ENCODE measurements around the gene PLTP. TPM values are rescaled to one million over a fixed set of nuclear protein-coding genes. Genes with fewer than 3 reads are reported as not detected.

Gene PLTP
- total and polyA plus RNA-seq, 4 donors, result 26.9 to 125 (median 80.7) TPM

GRCh38 chr20:45887346-45887715, 24.6 kb downstream of the PLTP start, which contains the start of gene SPATA25:
SPATA25 (minus strand) TSS chr20:45887622; CDS start chr20:45887590, 32 bp downstream.
- no peaks in the 10 kb centered on the region for H3K9me3 ChIP-seq (ENCODE audit: control insufficient read depth in 4 of 4, insufficient read depth in 3 of 4, low read length in 3 of 4)
- peaks cover 10 to 26% (median 13%) of the 10 kb centered on the region in 4 donors for H3K36me3 ChIP-seq (ENCODE audit: control insufficient read depth in 4 of 4, insufficient read depth in 4 of 4, low read length in 4 of 4)
- no peak within 1 kb of the TSS for H3K4me3 ChIP-seq
- 92 to 96% methylated on average over 8 of the region's 8 CpGs for WGBS, 2 donors
- no peak within 1 kb of the TSS for H3K27ac ChIP-seq (ENCODE audit: low read depth in 1 of 2, low read length in 1 of 2)
- ATAC-seq (ENCODE audit: insufficient read depth, low FRiP score) (no peak), DNase-seq (no peak)
- no peaks in the 10 kb centered on the region for H3K27me3 ChIP-seq (ENCODE audit: control insufficient read depth in 3 of 3, insufficient read depth in 3 of 3, low read length in 2 of 3)
- no peak for TF ChIP-seq CTCF (IDR thresholded peaks at IDR 0.05; ENCODE audit: control extremely low read depth, extremely low read depth)
- H3K4me1 ChIP-seq (ENCODE audit: control insufficient read depth in 5 of 5, insufficient read depth in 5 of 5, low read length in 5 of 5), result peaks cover 0 to 14% (median 8%) of the 10 kb centered on the region in 5 donors
- H3K9ac ChIP-seq (ENCODE audit: insufficient read depth in 1 of 2, low read length in 2 of 2), result no peak within 1 kb of the TSS

GRCh38 chr20:45886590-45887345, 25.2 kb downstream of the PLTP start:
- TF ChIP-seq CTCF (IDR thresholded peaks at IDR 0.05; ENCODE audit: control extremely low read depth, extremely low read depth), result no peak
- H3K27me3 ChIP-seq (ENCODE audit: control insufficient read depth in 3 of 3, insufficient read depth in 3 of 3, low read length in 2 of 3), result no peaks in the 10 kb centered on the region
- H3K9me3 ChIP-seq (ENCODE audit: control insufficient read depth in 4 of 4, insufficient read depth in 3 of 4, low read length in 3 of 4), result no peaks in the 10 kb centered on the region
- no peak overlapping the region for H3K4me3 ChIP-seq
- 92 to 96% methylated on average over 18 to 19 of the region's 19 CpGs for WGBS, 2 donors
- peaks cover 10 to 26% (median 13%) of the 10 kb centered on the region in 4 donors for H3K36me3 ChIP-seq (ENCODE audit: control insufficient read depth in 4 of 4, insufficient read depth in 4 of 4, low read length in 4 of 4)
- H3K4me1 ChIP-seq (ENCODE audit: control insufficient read depth in 5 of 5, insufficient read depth in 5 of 5, low read length in 5 of 5), result peaks cover 0 to 13% (median 4%) of the 10 kb centered on the region in 5 donors
- DNase-seq (no peak), ATAC-seq (ENCODE audit: insufficient read depth, low FRiP score) (no peak)
- H3K9ac ChIP-seq (ENCODE audit: insufficient read depth in 1 of 2, low read length in 2 of 2), result no peak overlapping the region
- H3K27ac ChIP-seq (ENCODE audit: low read depth in 1 of 2, low read length in 1 of 2), result no peak overlapping the region

GRCh38 chr20:45883100-45883469, 28.9 kb downstream of the PLTP start:
- Histone ChIP-seq H3K27ac (ENCODE audit: low read depth in 1 of 2, low read length in 1 of 2) (no peak overlapping the region), H3K27me3 (ENCODE audit: control insufficient read depth in 3 of 3, insufficient read depth in 3 of 3, low read length in 2 of 3) (no peaks in the 10 kb centered on the region), H3K9ac (ENCODE audit: insufficient read depth in 1 of 2, low read length in 2 of 2) (no peak overlapping the region), H3K4me1 (ENCODE audit: control insufficient read depth in 5 of 5, insufficient read depth in 5 of 5, low read length in 5 of 5) (peaks cover 0 to 6% (median 0%) of the 10 kb centered on the region in 5 donors), H3K4me3 (no peak overlapping the region), H3K9me3 (ENCODE audit: control insufficient read depth in 4 of 4, insufficient read depth in 3 of 4, low read length in 3 of 4) (no peaks in the 10 kb centered on the region), H3K36me3 (ENCODE audit: control insufficient read depth in 4 of 4, insufficient read depth in 4 of 4, low read length in 4 of 4) (peaks cover 12 to 25% (median 14%) of the 10 kb centered on the region in 4 donors)
- 86 to 91% methylated on average over 9 of the region's 9 CpGs for WGBS, 2 donors
- DNase-seq, result no peak
- no peak for ATAC-seq (ENCODE audit: insufficient read depth, low FRiP score)
- no peak for TF ChIP-seq CTCF (IDR thresholded peaks at IDR 0.05; ENCODE audit: control extremely low read depth, extremely low read depth)

Measured in lung (tissue), 12 donors.